HG03439 (cell line): Measurements from ENCODE around the gene GPRIN3.
"Not testable (repeated sequence)": the region's sequence is repeated elsewhere in the genome, so short reads cannot be mapped to it uniquely, and the experiment has no call there.

ENCODE experiments used
- ATAC-seq: cut with Tn5 transposase; IDR thresholded peaks from one replicate; pipeline ENCODE4 v1.9.1; 2021; ENCODE audit warnings: mild to moderate bottlenecking, moderate library complexity; ENCODE audit not compliant: unreplicated experiment

The GPRIN3 gene

DNA sequence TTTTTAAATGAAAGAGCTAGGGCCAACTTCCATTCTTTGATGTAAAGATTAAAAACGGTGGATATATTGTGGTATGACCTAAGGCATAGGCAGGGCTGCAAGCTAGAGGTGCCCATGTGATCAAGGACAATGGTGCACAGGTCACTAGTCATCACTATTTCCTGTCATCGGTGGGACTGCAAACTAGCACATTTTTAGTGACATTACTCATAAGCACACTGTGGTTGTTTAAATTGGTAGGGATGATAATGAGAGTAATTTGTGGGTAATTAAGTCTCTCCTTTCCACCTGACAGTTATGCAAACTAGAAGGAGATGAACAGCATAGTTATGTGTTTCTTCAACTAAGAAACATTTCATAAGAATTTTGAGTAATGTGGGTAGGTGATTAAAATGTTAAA, 85.4 kb downstream of the GPRIN3 start:
- no peak for ATAC-seq

DNA sequence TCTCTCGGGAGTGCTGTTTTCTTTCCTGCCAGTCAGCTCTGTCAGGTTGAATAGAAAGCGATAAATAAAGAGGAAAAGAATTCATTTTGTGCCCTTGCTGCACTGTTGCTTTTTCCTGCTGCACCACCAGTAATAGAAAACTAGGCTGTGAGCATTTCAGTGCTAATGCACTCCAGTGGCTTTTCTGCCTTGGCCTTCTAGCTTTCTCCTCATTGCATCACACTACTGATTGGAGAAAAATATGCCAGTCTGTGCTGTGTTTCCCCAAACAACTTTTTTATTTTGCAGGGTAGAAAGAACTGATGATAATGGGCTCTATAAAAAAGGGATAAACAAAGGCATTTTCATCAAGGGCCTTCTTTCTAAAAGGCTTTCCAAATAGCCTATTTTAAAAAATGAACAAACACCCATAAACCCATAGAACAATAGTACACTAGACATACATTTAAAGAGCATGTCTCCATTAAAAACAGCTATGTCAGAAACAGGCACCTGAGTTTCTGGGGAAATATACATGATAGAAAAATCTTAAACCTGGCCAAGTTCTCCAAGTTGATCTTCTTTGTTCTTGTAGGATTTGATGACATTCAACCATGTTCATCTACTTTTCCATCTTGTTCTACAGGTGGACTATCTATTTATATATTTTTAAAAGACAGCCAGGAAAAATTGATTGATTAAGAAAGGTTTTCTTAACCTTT, 86.3 kb downstream of the GPRIN3 start:
- no peak for ATAC-seq

- no peak for ATAC-seq
These were observed 89.0 kb downstream of the GPRIN3 start for GRCh38 chr4:89218587-89218986.

DNA sequence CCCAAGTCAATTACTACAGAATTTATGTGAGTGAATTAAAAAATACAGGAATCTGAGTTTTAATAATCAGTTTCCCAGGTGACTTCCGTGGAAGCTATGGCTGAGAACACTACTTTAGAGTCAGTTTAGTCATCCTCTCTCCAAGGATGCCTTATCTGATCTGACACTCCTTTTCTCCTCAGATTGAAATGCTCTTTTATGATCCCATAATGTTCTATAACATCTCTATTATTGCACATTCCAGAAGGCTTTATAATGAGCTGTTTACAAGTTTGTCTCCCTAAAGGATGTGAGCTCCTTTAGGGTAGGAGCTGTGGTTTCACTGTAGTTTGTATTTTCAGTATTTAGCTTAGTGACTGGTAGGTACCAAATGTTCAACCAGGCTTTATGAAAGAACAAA, 90.0 kb downstream of the GPRIN3 start:
- ATAC-seq = no peak

DNA sequence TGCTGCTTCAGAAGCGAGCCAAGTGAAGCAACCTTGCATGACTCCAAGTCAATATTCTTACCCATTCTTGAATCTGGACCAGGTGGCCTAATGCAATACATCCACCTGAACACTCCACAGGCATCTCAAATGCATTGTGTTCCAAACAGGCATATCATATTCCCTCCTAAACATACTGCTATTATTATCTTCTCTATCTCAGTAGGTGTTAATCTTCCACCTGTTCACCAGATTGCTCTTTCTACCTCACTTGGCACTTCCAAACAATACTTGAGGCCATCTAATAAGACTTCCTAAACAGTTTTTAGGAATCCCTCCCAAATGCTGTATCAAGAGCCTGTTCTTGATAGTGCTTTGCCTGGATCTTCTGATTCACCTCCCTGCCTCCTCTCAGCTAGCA, 90.7 kb downstream of the GPRIN3 start:
- ATAC-seq = no peak

- no peak for ATAC-seq
These were observed 91.2 kb downstream of the GPRIN3 start for GRCh38 chr4:89216422-89216821.

DNA sequence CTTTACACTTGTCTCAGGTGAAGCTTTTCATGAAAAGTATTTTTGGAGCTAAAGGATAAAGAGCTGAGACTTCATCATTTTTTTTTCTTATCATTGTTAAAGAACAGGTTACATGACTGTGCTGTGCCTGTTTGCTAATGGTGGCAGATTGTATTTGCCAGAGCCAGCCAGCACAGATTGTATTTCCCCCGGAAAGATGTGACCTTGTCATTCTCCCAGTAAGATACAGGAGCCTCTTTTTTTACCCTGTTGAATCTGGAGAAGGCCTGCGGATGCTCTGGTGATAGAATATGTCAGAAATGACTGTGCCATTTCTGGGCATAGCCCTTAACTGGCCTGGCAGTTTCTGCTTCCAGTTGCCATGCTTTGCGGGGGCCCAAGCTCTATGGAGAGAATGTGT, 91.9 kb downstream of the GPRIN3 start:
- no peak for ATAC-seq

DNA sequence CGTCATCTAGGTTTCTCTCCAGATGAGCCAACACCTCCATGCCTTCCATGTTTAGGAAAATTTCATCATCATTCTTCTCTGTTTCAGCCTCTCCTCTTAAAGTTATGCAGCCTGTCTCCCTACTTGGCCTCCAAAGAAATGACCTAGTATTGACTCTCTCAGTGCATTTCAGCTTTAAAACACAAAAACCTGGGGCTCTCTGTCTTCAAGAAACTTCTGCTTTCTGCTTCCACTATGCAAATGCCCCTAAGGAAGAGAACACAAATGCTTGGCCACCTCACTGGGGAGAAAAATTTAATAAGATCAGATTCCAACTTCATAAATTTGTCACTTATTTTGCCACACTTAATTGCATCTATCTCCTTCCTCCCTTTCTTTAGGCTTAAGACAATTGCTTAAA, 93.3 kb downstream of the GPRIN3 start:
- no peak for ATAC-seq

GRCh38 chr4:89213382-89213701, 94.3 kb downstream of the GPRIN3 start:
- no peak for ATAC-seq

DNA sequence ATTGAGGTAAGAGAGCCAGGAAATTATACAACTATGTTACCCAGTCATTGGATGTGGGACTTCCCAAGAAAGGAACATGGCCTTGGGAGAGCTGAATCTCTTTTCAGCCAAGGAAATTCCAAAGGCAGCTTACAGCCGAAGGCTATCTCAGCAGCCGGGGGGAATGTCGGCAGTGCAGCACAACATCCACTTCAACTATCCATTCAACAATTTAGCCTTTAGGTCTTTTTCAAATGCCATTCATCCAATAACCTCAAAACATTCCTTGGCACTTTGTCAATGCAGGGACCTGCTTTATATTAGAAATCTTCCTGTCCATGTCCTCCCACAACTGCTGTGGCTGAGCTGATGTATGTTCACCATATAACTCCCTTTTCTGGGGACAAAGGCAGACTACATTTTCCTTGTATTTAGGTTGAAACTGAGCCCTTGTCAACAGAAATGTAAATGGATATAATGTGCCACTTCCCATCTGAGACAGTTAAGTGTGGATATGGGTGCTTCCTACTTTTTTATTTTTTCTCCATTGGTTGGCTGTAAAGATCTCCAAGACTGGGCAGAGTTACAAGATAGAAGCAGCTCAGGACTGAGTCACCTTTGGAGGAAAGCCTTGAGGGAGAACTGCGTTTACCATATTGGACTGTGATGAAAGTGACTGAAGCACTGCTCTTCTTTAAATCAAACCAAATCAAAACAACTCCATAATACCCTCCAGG, 94.8 kb downstream of the GPRIN3 start:
- ATAC-seq = no peak

GRCh38 chr4:89204624-89205023, 103.0 kb downstream of the GPRIN3 start:
- ATAC-seq = no peak

DNA sequence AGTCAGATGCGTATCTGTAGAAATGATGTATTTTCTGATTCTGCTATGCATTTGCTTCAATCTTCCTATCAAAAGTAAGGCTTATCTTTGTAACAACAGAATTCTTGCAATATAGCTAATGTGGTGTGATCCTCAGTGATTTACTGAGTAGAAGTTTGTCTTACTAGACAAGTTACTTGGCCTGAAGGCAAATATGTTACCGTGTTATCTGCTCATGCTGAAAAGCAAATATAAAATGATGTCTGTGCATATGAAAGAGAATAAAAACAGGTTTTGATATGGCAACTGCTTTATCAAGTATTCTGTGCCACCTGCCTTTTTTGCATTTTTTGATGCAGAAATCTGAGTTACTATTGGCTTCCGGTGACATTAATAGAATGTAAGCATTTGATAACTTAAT, 103.7 kb downstream of the GPRIN3 start:
- ATAC-seq = no peak

- ATAC-seq = not testable (repeated sequence)
These were observed 108.2 kb downstream of the GPRIN3 start for GRCh38 chr4:89199394-89199793.

DNA sequence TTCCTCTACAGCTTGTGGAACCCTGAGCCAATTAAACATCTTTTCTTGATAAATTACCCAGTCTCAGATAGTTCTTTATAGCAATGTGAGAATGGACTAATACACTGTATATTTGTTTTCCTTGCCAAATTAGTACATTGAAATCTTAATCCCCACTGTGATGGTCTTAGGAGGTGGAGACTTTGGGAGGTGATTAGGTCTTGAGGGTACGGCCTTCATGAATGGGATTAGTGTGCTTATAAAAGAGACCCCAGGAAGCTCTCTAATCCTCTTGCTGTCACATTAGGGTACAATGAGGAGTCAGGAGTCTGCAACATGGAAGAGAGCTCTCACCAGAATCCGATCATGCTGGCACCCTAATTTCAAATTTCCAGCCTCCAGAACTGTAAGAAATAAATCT, 109.7 kb downstream of the GPRIN3 start:
- ATAC-seq = no peak

- no peak for ATAC-seq
These were observed 110.9 kb downstream of the GPRIN3 start for GRCh38 chr4:89196745-89197144.

- no peak for ATAC-seq
These were observed 111.4 kb downstream of the GPRIN3 start for GRCh38 chr4:89196056-89196674.

GRCh38 chr4:89193843-89194242, 113.8 kb downstream of the GPRIN3 start:
- ATAC-seq = no peak
